GM19467 (cell line): ENCODE data around the gene SOS2.

ENCODE experiments used
- ATAC-seq: cut with Tn5 transposase; IDR thresholded peaks from one replicate; pipeline ENCODE4 v1.9.1; 2021; ENCODE audit warnings: mild to moderate bottlenecking, moderate library complexity; ENCODE audit not compliant: unreplicated experiment

SOS2 gene

GRCh38 chr14:50231475-50232275 lies at the start of gene SOS2:
Gene SOS2 (minus strand): TSS chr14:50231578. CDS start chr14:50231283, 295 bp downstream.
- ATAC-seq: peak; percentile 81

GRCh38 chr14:50272498-50272897 lies 41.1 kb upstream of the SOS2 start:
- ATAC-seq: no peak

GRCh38 chr14:50270932-50271331 lies 39.6 kb upstream of the SOS2 start:
- no peak for ATAC-seq

GRCh38 chr14:50265029-50265428 lies 33.7 kb upstream of the SOS2 start:
- ATAC-seq: no peak

GRCh38 chr14:50263321-50263720 lies 31.9 kb upstream of the SOS2 start:
- no peak for ATAC-seq

- ATAC-seq: no peak
Measured at GRCh38 chr14:50262865-50263264, 31.5 kb upstream of the SOS2 start.

- no peak for ATAC-seq
Measured at GRCh38 chr14:50260511-50260910, 29.1 kb upstream of the SOS2 start.

GRCh38 chr14:50260072-50260471 lies 28.7 kb upstream of the SOS2 start:
- ATAC-seq: no peak

- no peak for ATAC-seq
Measured at GRCh38 chr14:50257732-50258131, 26.4 kb upstream of the SOS2 start.

GRCh38 chr14:50254248-50254647 lies 22.9 kb upstream of the SOS2 start:
- no peak for ATAC-seq

GRCh38 chr14:50249136-50249775 lies 17.9 kb upstream of the SOS2 start:
- ATAC-seq: no peak

GRCh38 chr14:50247245-50247644 lies 15.9 kb upstream of the SOS2 start:
- ATAC-seq: no peak

- no peak for ATAC-seq
Measured at GRCh38 chr14:50242566-50243310, 11.4 kb upstream of the SOS2 start.

- no peak for ATAC-seq
Measured at GRCh38 chr14:50242096-50242495, 10.7 kb upstream of the SOS2 start.

GRCh38 chr14:50237427-50237826 lies 6.0 kb upstream of the SOS2 start:
- ATAC-seq: no peak

GRCh38 chr14:50233951-50234250 lies 2.5 kb upstream of the SOS2 start:
- no peak for ATAC-seq

- no peak for ATAC-seq
Measured at GRCh38 chr14:50233166-50233950, 2.0 kb upstream of the SOS2 start.

GRCh38 chr14:50232276-50232642 lies 881 bp upstream of the SOS2 start:
- no peak for ATAC-seq

GRCh38 chr14:50230701-50231474 lies 490 bp downstream of the SOS2 start:
- ATAC-seq: peak; percentile 28

GRCh38 chr14:50230401-50230700 lies 1.0 kb downstream of the SOS2 start:
- no peak for ATAC-seq

- no peak for ATAC-seq
Measured at GRCh38 chr14:50229681-50230080, 1.7 kb downstream of the SOS2 start.
